Neutrophil (primary cell): ENCODE measurements around the gene TARBP1.

Experiments
- H3K27ac ChIP-seq: fragments of 200-600 bp; sonication (generic); 2 replicates; pipeline ENCODE4 v1.5.1; 2016; ENCODE audit warnings: mild to moderate bottlenecking, moderate library complexity
- H3K27me3 ChIP-seq: fragments of 200-600 bp; sonication (generic); 2 replicates; pipeline ENCODE4 v1.6.0; 2016; ENCODE audit warnings: mild to moderate bottlenecking
- H3K36me3 ChIP-seq: fragments of 200-600 bp; sonication (generic); 2 replicates; pipeline ENCODE4 v1.5.1; 2017
- H3K4me1 ChIP-seq, 2 experiments: fragments of 200-600 bp in 1 of 2; sonication (generic) in 1 of 2; 1 replicate in 1 of 2; 2 replicates in 1 of 2; pipeline versions ENCODE4 v1.5.1 to v1.6.1; 2013 to 2016; ENCODE audit warnings: low read depth in 1 of 2, low read length in 1 of 2, mild to moderate bottlenecking in 1 of 2, moderate library complexity in 1 of 2; ENCODE audit not compliant: control insufficient read depth in 1 of 2, insufficient read depth in 1 of 2
- H3K4me3 ChIP-seq, 2 experiments: fragments of 200-600 bp in 1 of 2; sonication (generic) in 1 of 2; 1 replicate in 1 of 2; 2 replicates in 1 of 2; pipeline ENCODE4 v1.5.1; 2013 to 2016; ENCODE audit warnings: low read depth in 1 of 2, low read length in 1 of 2, mild to moderate bottlenecking in 1 of 2, moderate library complexity in 1 of 2
- H3K9me3 ChIP-seq: fragments of 200-600 bp; sonication (generic); 2 replicates; pipeline ENCODE4 v1.5.1; 2016
- CTCF ChIP-seq: fragments of 200-600 bp; sonication (generic); IDR thresholded peaks from 2 replicates; pipeline ENCODE4 v1.5.1; 2016; ENCODE audit warnings: antibody characterized with exemption

TARBP1 gene

GRCh38 chr1:234478481-234479309 lies at the start of gene TARBP1:
Gene TARBP1, minus strand, starts transcription at chr1:234479179. Its CDS starts 76 bp downstream, at chr1:234479103.
- Histone ChIP-seq H3K4me3 (peak within 1 kb of the TSS; percentile 60 to 69), H3K9me3 (no peaks in the 10 kb centered on the region), H3K27ac (peak within 1 kb of the TSS; percentile 53), H3K27me3 (peaks cover 14% of the 10 kb centered on the region), H3K4me1 (peaks cover 26 to 34% of the 10 kb centered on the region in 2 experiments), H3K36me3 (no peaks in the 10 kb centered on the region)
- no peak for TF ChIP-seq CTCF

GRCh38 chr1:234528074-234528865 lies 49.3 kb upstream of the TARBP1 start:
- Histone ChIP-seq H3K27ac (peak overlapping the region; percentile 74), H3K9me3 (no peaks in the 10 kb centered on the region), H3K4me1 (peaks cover 96 to 98% of the 10 kb centered on the region in 2 experiments), H3K36me3 (no peaks in the 10 kb centered on the region), H3K4me3 (no peak overlapping the region), H3K27me3 (no peaks in the 10 kb centered on the region)
- no peak for TF ChIP-seq CTCF

GRCh38 chr1:234527346-234527745 lies 48.4 kb upstream of the TARBP1 start:
- Histone ChIP-seq H3K4me3 (no peak overlapping the region), H3K36me3 (no peaks in the 10 kb centered on the region), H3K27ac (no peak overlapping the region), H3K4me1 (peaks cover 96 to 98% of the 10 kb centered on the region in 2 experiments), H3K27me3 (no peaks in the 10 kb centered on the region), H3K9me3 (no peaks in the 10 kb centered on the region)
- TF ChIP-seq CTCF: no peak

GRCh38 chr1:234526922-234527321 lies 47.9 kb upstream of the TARBP1 start:
- Histone ChIP-seq H3K27ac (peak overlapping the region; percentile 89), H3K4me3 (no peak overlapping the region), H3K4me1 (peaks cover 96 to 98% of the 10 kb centered on the region in 2 experiments), H3K9me3 (no peaks in the 10 kb centered on the region), H3K27me3 (no peaks in the 10 kb centered on the region), H3K36me3 (no peaks in the 10 kb centered on the region)
- no peak for TF ChIP-seq CTCF

GRCh38 chr1:234525099-234525799 lies 46.3 kb upstream of the TARBP1 start:
- H3K36me3 ChIP-seq: no peaks in the 10 kb centered on the region
- H3K4me1 ChIP-seq: peaks cover 89 to 91% of the 10 kb centered on the region in 2 experiments
- no peaks in the 10 kb centered on the region for H3K27me3 ChIP-seq
- H3K4me3 ChIP-seq: peak overlapping the region; percentile 24 to 37
- H3K9me3 ChIP-seq: no peaks in the 10 kb centered on the region
- H3K27ac ChIP-seq: peak overlapping the region; percentile 89
- no peak for TF ChIP-seq CTCF
